HCT116 (cell line): Measurements from ENCODE around the gene LRIG1. TPM values are rescaled to one million over a fixed set of nuclear protein-coding genes. Genes with fewer than 3 reads are reported as not detected.

ENCODE experiments used
- ATAC-seq: fragments of 200-7000 bp; cut with Tn5 transposase; 2 replicates; pipeline ENCODE4 v1.9.1; 2020; ENCODE audit warnings: mild to moderate bottlenecking, moderate library complexity
- BruUV-seq: library from RNA; stranded (reverse); fragments of 400-500 nt; replicated peaks from 2 replicates; lab custom pipeline; 2021; lab: Mats Ljungman, UMichigan
- CTCF ChIA-PET: fragments of 300-600 bp; sonication (Branson Sonifier 250); formaldehyde crosslinking; loops from one replicate; lab custom pipeline; 2021; ENCODE audit warnings: antibody characterized with exemption; lab: Charles Lee
- POLR2A ChIA-PET: fragments of 300-600, 350-600 bp; sonication (Branson Sonifier 250); formaldehyde crosslinking; loops from one replicate; lab custom pipeline; 2021; ENCODE audit warnings: antibody characterized with exemption; lab: Charles Lee
- RAD21 ChIA-PET, 2 experiments: fragments of 300-600 bp; sonication (Branson Sonifier 250); formaldehyde crosslinking; loops; one replicate each; lab custom pipeline; 2023; ENCODE audit warnings: low total read pairs in 2 of 2; ENCODE audit not compliant: uncharacterized antibody in 2 of 2, unreplicated experiment in 2 of 2, low non-redundant PET in 1 of 2; lab: Charles Lee
- DNase-seq: peaks from one replicate; pipeline ENCODE4 v3.0.0-alpha.2; 2010; ENCODE audit warnings: low read depth, low spot score
- H2AFZ ChIP-seq: fragments of 200-600 bp; shearing (Covaris generic), sonication (generic); 2 replicates; pipeline ENCODE4 v1.6.1; 2017; ENCODE audit warnings: low read depth, mixed run types, mixed read lengths, antibody characterized with exemption, low read length; ENCODE audit not compliant: poor library complexity, severe bottlenecking
- H3K27ac ChIP-seq: 2 replicates; pipeline ENCODE4 v1.5.1; 2012; ENCODE audit warnings: low read depth, low read length
- H3K27me3 ChIP-seq: fragments of 200-600 bp; sonication (generic); 2 replicates; pipeline ENCODE4 v1.6.1; 2016; ENCODE audit warnings: mixed run types, low read length, mixed read lengths; ENCODE audit not compliant: insufficient read depth
- H3K36me3 ChIP-seq, 2 experiments: fragments of 200-500 bp in 1 of 2; fragments of 200-600 bp in 1 of 2; sonication (Bioruptor generic) in 1 of 2; sonication (generic) in 1 of 2; 2 replicates each; pipeline versions ENCODE4 v1.5.1 to v1.6.1; 2014 to 2016; ENCODE audit warnings: low read length in 2 of 2, inconsistent platforms in 1 of 2, mixed read lengths in 1 of 2, mixed run types in 1 of 2; ENCODE audit not compliant: insufficient read depth in 2 of 2, control insufficient read depth in 1 of 2
- H3K4me1 ChIP-seq, 2 experiments: fragments of 200-600 bp in 1 of 2; sonication (generic) in 1 of 2; 2 replicates each; pipeline versions ENCODE4 v1.5.1 to v1.6.1; 2012 to 2017; ENCODE audit warnings: low read length in 2 of 2, inconsistent platforms in 1 of 2, mild to moderate bottlenecking in 1 of 2, mixed read lengths in 1 of 2, mixed run types in 1 of 2, moderate library complexity in 1 of 2; ENCODE audit not compliant: insufficient read depth in 2 of 2, control insufficient read depth in 1 of 2
- H3K4me2 ChIP-seq: fragments of 200-600 bp; sonication (generic); 2 replicates; pipeline ENCODE4 v1.6.1; 2017; ENCODE audit warnings: mixed run types, low read length, mixed read lengths
- H3K4me3 ChIP-seq, 2 experiments: fragments of 200-600 bp in 1 of 2; sonication (generic) in 1 of 2; replicated peaks in 1 of 2; 2 replicates each; pipeline ENCODE4 v1.5.1; 2011 to 2016; ENCODE audit warnings: low read length in 2 of 2, control low read depth in 1 of 2, low read depth in 1 of 2, mild to moderate bottlenecking in 1 of 2, mixed read lengths in 1 of 2, mixed run types in 1 of 2
- H3K79me2 ChIP-seq: fragments of 200-600 bp; sonication (generic); 2 replicates; pipeline ENCODE4 v1.6.1; 2017; ENCODE audit warnings: mild to moderate bottlenecking, mixed run types, low read length, moderate library complexity, mixed read lengths; ENCODE audit not compliant: insufficient read depth
- H3K9ac ChIP-seq: fragments of 200-600 bp; sonication (generic); 2 replicates; pipeline ENCODE4 v1.6.1; 2016; ENCODE audit warnings: low read length, mixed read lengths
- H3K9me2 ChIP-seq: fragments of 200-600 bp; sonication (generic), shearing (Covaris generic); 2 replicates; pipeline ENCODE4 v1.6.1; 2017; ENCODE audit warnings: mixed run types, mild to moderate bottlenecking, moderate library complexity; ENCODE audit not compliant: insufficient read depth
- H3K9me3 ChIP-seq, 2 experiments: fragments of 200-500 bp in 1 of 2; fragments of 200-600 bp in 1 of 2; sonication (Bioruptor generic) in 1 of 2; sonication (generic) in 1 of 2; 2 replicates each; pipeline ENCODE4 v1.6.1; 2014 to 2017; ENCODE audit warnings: low read length in 2 of 2, mixed read lengths in 2 of 2, inconsistent platforms in 1 of 2, low read depth in 1 of 2, mild to moderate bottlenecking in 1 of 2, mixed run types in 1 of 2, moderate library complexity in 1 of 2; ENCODE audit not compliant: control insufficient read depth in 1 of 2, insufficient read depth in 1 of 2
- H4K20me1 ChIP-seq: fragments of 200-600 bp; sonication (generic), shearing (Covaris generic); 2 replicates; pipeline ENCODE4 v1.6.1; 2017; ENCODE audit warnings: mixed run types, mild to moderate bottlenecking, moderate library complexity; ENCODE audit not compliant: insufficient read depth
- CBX3 ChIP-seq: IDR thresholded peaks from 2 replicates; pipeline ENCODE4 v1.6.1; 2012; ENCODE audit warnings: low read depth
- CEBPB ChIP-seq: IDR thresholded peaks from 2 replicates; pipeline ENCODE4 v1.6.1; 2012; ENCODE audit warnings: low read depth
- EGR1 ChIP-seq: IDR thresholded peaks from 2 replicates; pipeline ENCODE4 v1.6.1; 2012; ENCODE audit warnings: low read depth
- EZH2 ChIP-seq: fragments of 200-600 bp; sonication (generic); IDR thresholded peaks from 2 replicates; pipeline ENCODE4 v1.6.1; 2017; ENCODE audit warnings: antibody characterized with exemption, mixed run types
- EZH2phosphoT487 ChIP-seq: fragments of 200-600 bp; IDR thresholded peaks from 2 replicates; pipeline ENCODE4 v1.6.1; 2018; ENCODE audit warnings: antibody characterized with exemption, borderline replicate concordance
- FOSL1 ChIP-seq: IDR thresholded peaks from 2 replicates; pipeline ENCODE4 v1.6.1; 2012; ENCODE audit warnings: low read depth
- JUND ChIP-seq: IDR thresholded peaks from 2 replicates; pipeline ENCODE4 v1.6.1; 2012
- RAD21 ChIP-seq: IDR thresholded peaks from 2 replicates; pipeline ENCODE4 v1.6.1; 2012; ENCODE audit warnings: low read depth, mild to moderate bottlenecking
- SIN3A ChIP-seq: IDR thresholded peaks from 2 replicates; pipeline ENCODE4 v1.6.1; 2012; ENCODE audit warnings: low read depth
- SP1 ChIP-seq: IDR thresholded peaks from 2 replicates; pipeline ENCODE4 v1.6.1; 2012; ENCODE audit warnings: low read depth
- SRF ChIP-seq: IDR thresholded peaks from 2 replicates; pipeline ENCODE4 v1.6.1; 2012; ENCODE audit warnings: low read depth
- TCF7L2 ChIP-seq: IDR thresholded peaks from 2 replicates; pipeline ENCODE4 v1.7.0; 2011; ENCODE audit warnings: borderline replicate concordance, inconsistent platforms; ENCODE audit not compliant: insufficient read depth, insufficient read length; ENCODE audit errors: extremely low read depth
- YY1 ChIP-seq: IDR thresholded peaks from 2 replicates; pipeline ENCODE4 v1.6.1; 2011; ENCODE audit warnings: low read length, low read depth, moderate library complexity, mild to moderate bottlenecking; ENCODE audit not compliant: insufficient replicate concordance; ENCODE audit errors: extremely low read depth
- intact Hi-C: fragments of 100-400 bp; cut with micrococcal nuclease; formaldehyde crosslinking; loops from 2 replicates; pipeline ENCODE4 v1.10.0; 2022
- total RNA-seq: library from RNA; stranded (reverse); gene quantifications from one replicate; pipeline ENCODE4 v1.2.1, GENCODE V29; 2021; ENCODE audit not compliant: unreplicated experiment
- TF ChIP-seq, protein P1 (sequence below): IDR thresholded peaks from 2 replicates; pipeline ENCODE4 v1.6.1; 2012
- TF ChIP-seq, protein P2 (sequence below): IDR thresholded peaks from 2 replicates; pipeline ENCODE4 v1.6.1; 2011; ENCODE audit warnings: mild to moderate bottlenecking, low read length, moderate library complexity; ENCODE audit not compliant: insufficient replicate concordance; ENCODE audit errors: extremely low read depth
- TF ChIP-seq, protein P3 (sequence below): IDR thresholded peaks from 2 replicates; pipeline ENCODE4 v1.6.1; 2012
- TF ChIP-seq, protein P4 (sequence below): IDR thresholded peaks from 2 replicates; pipeline ENCODE4 v1.6.1; 2012; ENCODE audit warnings: low read depth

Gene LRIG1
- total RNA-seq, 1 experiment from 2014 or later = 3.1 TPM

DNA sequence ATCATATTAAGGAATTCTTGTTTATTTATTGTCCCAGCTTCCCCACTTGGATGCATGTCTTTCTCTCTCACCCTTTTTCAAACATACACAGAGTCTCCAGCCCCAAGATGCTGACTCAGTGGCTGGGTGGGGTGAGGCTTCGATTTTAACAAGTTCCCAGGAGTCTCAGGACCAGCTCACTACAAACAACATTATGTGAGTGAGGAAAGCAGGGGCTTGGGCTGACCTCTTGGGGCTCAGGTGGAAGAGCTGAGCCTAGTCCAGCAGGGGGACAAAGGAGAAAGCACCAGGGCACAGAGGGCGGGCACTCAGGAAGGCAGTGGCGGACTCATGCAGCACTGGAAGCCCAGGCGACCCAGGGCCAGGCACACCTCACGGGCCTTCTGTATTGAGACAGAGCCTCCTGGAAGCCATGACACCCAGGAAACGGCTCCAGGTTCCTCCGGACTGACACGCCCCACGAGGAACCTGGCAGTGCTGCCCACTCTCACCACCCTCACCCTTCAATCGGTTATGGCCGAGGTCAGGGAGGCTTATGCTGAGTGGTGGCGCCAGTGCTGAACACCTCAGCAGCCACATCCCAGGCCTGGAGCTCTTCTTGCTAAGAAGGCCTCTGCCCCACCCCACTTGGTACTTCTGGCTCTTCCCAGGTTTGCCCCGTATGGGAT, 97.4 kb downstream of the LRIG1 start:
- no peak for ATAC-seq
- Histone ChIP-seq H3K27me3 (no peaks in the 10 kb centered on the region), H3K4me3 (no peak overlapping the region), H3K36me3 (no peaks in the 10 kb centered on the region), H3K9me3 (no peaks in the 10 kb centered on the region), H3K4me1 (no peaks in the 10 kb centered on the region), H4K20me1 (no peaks in the 10 kb centered on the region), H3K79me2 (no peaks in the 10 kb centered on the region), H3K9ac (no peak overlapping the region), H3K9me2 (no peaks in the 10 kb centered on the region), H3K27ac (no peak overlapping the region), H3K4me2 (no peak overlapping the region), H2AFZ (no peak overlapping the region)
- ChIA-PET POLR2A (no interaction called here), CTCF (interaction anchor here (2.0 kb wide), 1 partner anchor 418 kb away, joined by 7 read pairs; no protein-coding TSS in a partner anchor), RAD21 (no interaction called here)
- no peak for DNase-seq
- TF ChIP-seq YY1 (no peak), RAD21 (no peak), FOSL1 (no peak), CBX3 (no peak), TCF7L2 (no peak), EZH2 (no peak), JUND (no peak), CEBPB (no peak), SIN3A (no peak), EZH2phosphoT487 (no peak), SP1 (no peak), SRF (no peak), EGR1 (no peak)
- TF ChIP-seq, protein P1, sequence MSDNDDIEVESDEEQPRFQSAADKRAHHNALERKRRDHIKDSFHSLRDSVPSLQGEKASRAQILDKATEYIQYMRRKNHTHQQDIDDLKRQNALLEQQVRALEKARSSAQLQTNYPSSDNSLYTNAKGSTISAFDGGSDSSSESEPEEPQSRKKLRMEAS = no peak
- TF ChIP-seq, protein P2, sequence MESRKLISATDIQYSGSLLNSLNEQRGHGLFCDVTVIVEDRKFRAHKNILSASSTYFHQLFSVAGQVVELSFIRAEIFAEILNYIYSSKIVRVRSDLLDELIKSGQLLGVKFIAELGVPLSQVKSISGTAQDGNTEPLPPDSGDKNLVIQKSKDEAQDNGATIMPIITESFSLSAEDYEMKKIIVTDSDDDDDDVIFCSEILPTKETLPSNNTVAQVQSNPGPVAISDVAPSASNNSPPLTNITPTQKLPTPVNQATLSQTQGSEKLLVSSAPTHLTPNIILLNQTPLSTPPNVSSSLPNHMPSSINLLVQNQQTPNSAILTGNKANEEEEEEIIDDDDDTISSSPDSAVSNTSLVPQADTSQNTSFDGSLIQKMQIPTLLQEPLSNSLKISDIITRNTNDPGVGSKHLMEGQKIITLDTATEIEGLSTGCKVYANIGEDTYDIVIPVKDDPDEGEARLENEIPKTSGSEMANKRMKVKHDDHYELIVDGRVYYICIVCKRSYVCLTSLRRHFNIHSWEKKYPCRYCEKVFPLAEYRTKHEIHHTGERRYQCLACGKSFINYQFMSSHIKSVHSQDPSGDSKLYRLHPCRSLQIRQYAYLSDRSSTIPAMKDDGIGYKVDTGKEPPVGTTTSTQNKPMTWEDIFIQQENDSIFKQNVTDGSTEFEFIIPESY = no peak
- TF ChIP-seq, protein P3, sequence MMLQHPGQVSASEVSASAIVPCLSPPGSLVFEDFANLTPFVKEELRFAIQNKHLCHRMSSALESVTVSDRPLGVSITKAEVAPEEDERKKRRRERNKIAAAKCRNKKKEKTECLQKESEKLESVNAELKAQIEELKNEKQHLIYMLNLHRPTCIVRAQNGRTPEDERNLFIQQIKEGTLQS = no peak
- TF ChIP-seq, protein P4, sequence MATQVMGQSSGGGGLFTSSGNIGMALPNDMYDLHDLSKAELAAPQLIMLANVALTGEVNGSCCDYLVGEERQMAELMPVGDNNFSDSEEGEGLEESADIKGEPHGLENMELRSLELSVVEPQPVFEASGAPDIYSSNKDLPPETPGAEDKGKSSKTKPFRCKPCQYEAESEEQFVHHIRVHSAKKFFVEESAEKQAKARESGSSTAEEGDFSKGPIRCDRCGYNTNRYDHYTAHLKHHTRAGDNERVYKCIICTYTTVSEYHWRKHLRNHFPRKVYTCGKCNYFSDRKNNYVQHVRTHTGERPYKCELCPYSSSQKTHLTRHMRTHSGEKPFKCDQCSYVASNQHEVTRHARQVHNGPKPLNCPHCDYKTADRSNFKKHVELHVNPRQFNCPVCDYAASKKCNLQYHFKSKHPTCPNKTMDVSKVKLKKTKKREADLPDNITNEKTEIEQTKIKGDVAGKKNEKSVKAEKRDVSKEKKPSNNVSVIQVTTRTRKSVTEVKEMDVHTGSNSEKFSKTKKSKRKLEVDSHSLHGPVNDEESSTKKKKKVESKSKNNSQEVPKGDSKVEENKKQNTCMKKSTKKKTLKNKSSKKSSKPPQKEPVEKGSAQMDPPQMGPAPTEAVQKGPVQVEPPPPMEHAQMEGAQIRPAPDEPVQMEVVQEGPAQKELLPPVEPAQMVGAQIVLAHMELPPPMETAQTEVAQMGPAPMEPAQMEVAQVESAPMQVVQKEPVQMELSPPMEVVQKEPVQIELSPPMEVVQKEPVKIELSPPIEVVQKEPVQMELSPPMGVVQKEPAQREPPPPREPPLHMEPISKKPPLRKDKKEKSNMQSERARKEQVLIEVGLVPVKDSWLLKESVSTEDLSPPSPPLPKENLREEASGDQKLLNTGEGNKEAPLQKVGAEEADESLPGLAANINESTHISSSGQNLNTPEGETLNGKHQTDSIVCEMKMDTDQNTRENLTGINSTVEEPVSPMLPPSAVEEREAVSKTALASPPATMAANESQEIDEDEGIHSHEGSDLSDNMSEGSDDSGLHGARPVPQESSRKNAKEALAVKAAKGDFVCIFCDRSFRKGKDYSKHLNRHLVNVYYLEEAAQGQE = no peak
- intact Hi-C loops = no loop called here
- no TSS peak for BruUV-seq
